Stimulated activated CD4-positive, alpha-beta T cell treated with anti-CD3 and anti-CD28 coated beads, Interleukin-2, amount 100 ng/mL, for 48 hours (primary cell): ENCODE results near the gene MYZAP.

Experiments used
- DNase-seq, 2 donors: peaks; one replicate each; pipeline ENCODE4 v3.0.0-alpha.2; 2020

Gene MYZAP

GRCh38 chr15:57705746-57706404 lies 114.2 kb downstream of the MYZAP start:
- DNase-seq: no peak

- peak; percentile 78 to 80 for DNase-seq
These were observed 114.9 kb downstream of the MYZAP start, which contains the start of gene POLR2M for GRCh38 chr15:57706405-57707209. Gene POLR2M, plus strand, starts transcription at chr15:57706714. Its CDS starts 129 bp downstream, at chr15:57706843.

GRCh38 chr15:57708047-57708446 lies 116.3 kb downstream of the MYZAP start:
- DNase-seq: no peak

GRCh38 chr15:57718309-57718708 lies 126.6 kb downstream of the MYZAP start:
- DNase-seq: no peak

- DNase-seq: no peak
These were observed 129.2 kb downstream of the MYZAP start for GRCh38 chr15:57720867-57721266.

GRCh38 chr15:57726411-57726810 lies 134.7 kb downstream of the MYZAP start:
- no peak for DNase-seq

GRCh38 chr15:57727031-57727430 lies 135.3 kb downstream of the MYZAP start:
- DNase-seq: no peak

GRCh38 chr15:57728436-57728835 lies 136.7 kb downstream of the MYZAP start:
- DNase-seq: no peak

GRCh38 chr15:57730876-57731275 lies 139.2 kb downstream of the MYZAP start:
- DNase-seq: no peak

GRCh38 chr15:57731530-57732103 lies 139.9 kb downstream of the MYZAP start:
- no peak for DNase-seq

- DNase-seq: peak; percentile 47 to 48
These were observed 141.0 kb downstream of the MYZAP start for GRCh38 chr15:57732526-57733331.

- no peak for DNase-seq
These were observed 143.2 kb downstream of the MYZAP start for GRCh38 chr15:57734860-57735259.
